Natural killer cell (primary cell): ENCODE data around the gene SRPK2. TPM values are rescaled to one million over a fixed set of nuclear protein-coding genes. Genes with fewer than 3 reads are reported as not detected.
A peak's percentile ranks its signal among the peaks of the same experiment; 100 is the strongest.

ENCODE experiments used
- ATAC-seq, 3 donors: fragments of 150-1000 bp in 2 of 3; fragments of 200-7000 bp in 1 of 3; cut with Tn5 transposase; 1 replicate in 1 of 3; 2 replicates in 2 of 3; pipeline ENCODE4 v1.10.0; 2021; ENCODE audit warnings: mild to moderate bottlenecking in 2 of 3, moderate library complexity in 2 of 3
- DNase-seq, 2 donors: peaks; one replicate each; pipeline versions ENCODE4 v3.0.0 to v3.0.0-alpha.2; 2013 to 2021; ENCODE audit warnings: mixed read lengths in 1 of 2
- H3K27ac ChIP-seq: one replicate; pipeline ENCODE4 v1.5.1; 2013; ENCODE audit warnings: mild to moderate bottlenecking, low read length
- H3K27me3 ChIP-seq: one replicate; pipeline ENCODE4 v1.6.1; 2013; ENCODE audit warnings: low read length; ENCODE audit not compliant: control insufficient read depth, insufficient read depth
- H3K36me3 ChIP-seq: one replicate; pipeline ENCODE4 v1.6.1; 2013; ENCODE audit warnings: low read length; ENCODE audit not compliant: control insufficient read depth, insufficient read depth
- H3K4me1 ChIP-seq: one replicate; pipeline ENCODE4 v1.6.1; 2013; ENCODE audit warnings: low read length; ENCODE audit not compliant: control insufficient read depth, insufficient read depth
- H3K4me3 ChIP-seq: one replicate; pipeline ENCODE4 v1.5.1; 2013; ENCODE audit warnings: low read length
- H3K9me3 ChIP-seq: one replicate; pipeline ENCODE4 v1.6.1; 2013; ENCODE audit warnings: low read length; ENCODE audit not compliant: control insufficient read depth, insufficient read depth
- H3K27ac Mint-ChIP-seq, 2 donors: one replicate each; pipeline ENCODE4 v1.8.0; 2022; ENCODE audit warnings: mild to moderate bottlenecking in 2 of 2, mixed read lengths in 2 of 2, moderate library complexity in 1 of 2
- H3K27me3 Mint-ChIP-seq, 2 donors: one replicate each; pipeline ENCODE4 v1.8.0; 2022; ENCODE audit warnings: low read depth in 2 of 2, mixed read lengths in 2 of 2
- H3K36me3 Mint-ChIP-seq: one replicate; pipeline ENCODE4 v1.8.0; 2022; ENCODE audit warnings: mixed read lengths
- H3K4me1 Mint-ChIP-seq, 2 donors: one replicate each; pipeline ENCODE4 v1.8.0; 2022; ENCODE audit warnings: mixed read lengths in 2 of 2
- H3K4me3 Mint-ChIP-seq: one replicate; pipeline ENCODE4 v1.8.0; 2022; ENCODE audit warnings: mild to moderate bottlenecking, moderate library complexity, mixed read lengths
- H3K9me3 Mint-ChIP-seq, 2 donors: one replicate each; pipeline ENCODE4 v1.8.0; 2022; ENCODE audit warnings: mixed read lengths in 2 of 2
- WGBS: methylation state at CpG from one replicate; pipeline ENCODE4 v1.1.7; 2013; ENCODE audit warnings: missing lambda C conversion rate; ENCODE audit not compliant: insufficient coverage; 5-methylcytosine and 5-hydroxymethylcytosine counted together
- intact Hi-C: fragments of 100-400 bp; cut with micrococcal nuclease; formaldehyde crosslinking; loops from one replicate; pipeline ENCODE4 v1.14.2; 2022
- total RNA-seq, 4 donors: library from RNA; stranded (reverse); fragments of 120-200 nt in 1 of 4; gene quantifications; one replicate each; pipeline versions ENCODE4 v1.2.3 to v1.2.4, GENCODE V29; 2013 to 2022
- TF ChIP-seq, protein P1 (sequence below): fragments of 200-600 bp; IDR thresholded peaks from one replicate; pipeline ENCODE4 v1.8.0; 2022; ENCODE audit warnings: antibody characterized with exemption

The SRPK2 gene
- total RNA-seq, 3 donors from 2014 or later (not counting 1 experiment from before 2014, with no cell fraction given), result 103 to 121 (median 108) TPM

- DNase-seq (no peak), ATAC-seq (no peak)
- intact Hi-C loops, result no loop called here
- WGBS, result 93% methylated on average over 8 of the region's 8 CpGs
- Histone ChIP-seq H3K27ac (no peak overlapping the region), H3K27me3 (no peaks in the 10 kb centered on the region), H3K9me3 (no peaks in the 10 kb centered on the region), H3K4me3 (no peak overlapping the region), H3K36me3 (peaks cover 46% of the 10 kb centered on the region), H3K4me1 (peaks cover 6% of the 10 kb centered on the region)
- Mint-ChIP-seq H3K9me3 (no peaks in the 10 kb centered on the region), H3K4me1 (peaks cover 7 to 24% of the 10 kb centered on the region in 2 donors), H3K4me3 (no peak overlapping the region), H3K27ac (no peak overlapping the region), H3K27me3 (no peaks in the 10 kb centered on the region), H3K36me3 (peaks cover 11% of the 10 kb centered on the region)
- TF ChIP-seq, protein P1, sequence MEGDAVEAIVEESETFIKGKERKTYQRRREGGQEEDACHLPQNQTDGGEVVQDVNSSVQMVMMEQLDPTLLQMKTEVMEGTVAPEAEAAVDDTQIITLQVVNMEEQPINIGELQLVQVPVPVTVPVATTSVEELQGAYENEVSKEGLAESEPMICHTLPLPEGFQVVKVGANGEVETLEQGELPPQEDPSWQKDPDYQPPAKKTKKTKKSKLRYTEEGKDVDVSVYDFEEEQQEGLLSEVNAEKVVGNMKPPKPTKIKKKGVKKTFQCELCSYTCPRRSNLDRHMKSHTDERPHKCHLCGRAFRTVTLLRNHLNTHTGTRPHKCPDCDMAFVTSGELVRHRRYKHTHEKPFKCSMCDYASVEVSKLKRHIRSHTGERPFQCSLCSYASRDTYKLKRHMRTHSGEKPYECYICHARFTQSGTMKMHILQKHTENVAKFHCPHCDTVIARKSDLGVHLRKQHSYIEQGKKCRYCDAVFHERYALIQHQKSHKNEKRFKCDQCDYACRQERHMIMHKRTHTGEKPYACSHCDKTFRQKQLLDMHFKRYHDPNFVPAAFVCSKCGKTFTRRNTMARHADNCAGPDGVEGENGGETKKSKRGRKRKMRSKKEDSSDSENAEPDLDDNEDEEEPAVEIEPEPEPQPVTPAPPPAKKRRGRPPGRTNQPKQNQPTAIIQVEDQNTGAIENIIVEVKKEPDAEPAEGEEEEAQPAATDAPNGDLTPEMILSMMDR, result no peak
Measured at GRCh38 chr7:105122619-105123018, 266.1 kb downstream of the SRPK2 start.

DNA sequence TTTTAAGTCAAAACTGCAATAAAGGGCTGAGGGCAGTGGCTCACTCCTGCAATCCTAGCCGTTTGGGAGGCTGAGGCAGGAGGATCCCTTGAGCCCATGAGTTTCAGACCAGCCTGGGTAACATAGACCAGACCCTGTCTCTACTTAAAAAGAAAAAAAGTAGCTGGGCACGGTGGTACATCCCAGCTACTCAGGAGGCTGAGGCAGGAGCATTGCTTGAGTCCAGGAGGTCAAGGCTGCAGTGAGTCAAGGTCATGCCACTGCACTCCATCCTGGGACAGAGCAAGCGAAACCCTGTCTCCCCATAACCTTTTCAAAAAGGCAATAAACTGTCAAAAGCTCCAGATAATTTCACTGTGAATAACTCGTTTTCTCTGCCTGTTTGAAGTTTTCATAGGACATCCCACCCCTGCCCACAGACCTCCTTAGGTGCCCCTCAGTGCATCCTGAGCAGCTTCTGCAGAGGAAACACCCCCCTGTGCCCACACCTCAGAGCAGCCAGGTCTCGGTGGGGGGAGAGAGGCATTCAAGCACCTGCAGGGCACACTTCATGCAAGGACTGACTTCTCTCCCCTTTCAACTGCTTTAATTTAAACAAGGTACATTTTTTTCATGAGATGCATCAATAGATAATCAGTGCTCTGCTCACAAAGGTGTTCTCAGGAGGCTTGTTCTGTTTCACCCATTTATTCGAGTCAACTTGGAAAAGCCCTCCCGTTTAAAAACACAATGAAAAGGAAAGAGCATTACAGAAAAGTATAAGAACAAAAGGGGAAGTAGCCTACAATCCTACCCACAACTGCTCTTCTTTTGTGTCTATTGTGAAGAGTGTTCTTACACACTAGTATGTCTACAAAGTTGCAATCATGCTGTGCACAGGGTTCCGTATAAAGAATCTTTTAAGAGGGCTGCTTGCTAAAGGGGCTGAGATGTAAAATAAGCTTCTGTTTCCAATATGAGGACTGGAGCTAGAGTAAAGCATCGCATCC lies 269.8 kb downstream of the SRPK2 start:
- 65% methylated on average over 7 of the region's 9 CpGs for WGBS
- TF ChIP-seq, protein P1, result no peak
- Histone ChIP-seq H3K9me3 (no peaks in the 10 kb centered on the region), H3K27ac (no peak overlapping the region), H3K27me3 (no peaks in the 10 kb centered on the region), H3K4me3 (no peak overlapping the region), H3K36me3 (peaks cover 60% of the 10 kb centered on the region), H3K4me1 (peaks cover 6% of the 10 kb centered on the region)
- no peak for ATAC-seq
- Mint-ChIP-seq H3K4me3 (no peak overlapping the region), H3K27ac (peak overlapping the region; percentile 67 to 80), H3K9me3 (no peaks in the 10 kb centered on the region), H3K36me3 (no peaks in the 10 kb centered on the region), H3K27me3 (no peaks in the 10 kb centered on the region), H3K4me1 (peaks cover 7 to 32% of the 10 kb centered on the region in 2 donors)
- no peak for DNase-seq
- intact Hi-C loops, result no loop called here

DNA sequence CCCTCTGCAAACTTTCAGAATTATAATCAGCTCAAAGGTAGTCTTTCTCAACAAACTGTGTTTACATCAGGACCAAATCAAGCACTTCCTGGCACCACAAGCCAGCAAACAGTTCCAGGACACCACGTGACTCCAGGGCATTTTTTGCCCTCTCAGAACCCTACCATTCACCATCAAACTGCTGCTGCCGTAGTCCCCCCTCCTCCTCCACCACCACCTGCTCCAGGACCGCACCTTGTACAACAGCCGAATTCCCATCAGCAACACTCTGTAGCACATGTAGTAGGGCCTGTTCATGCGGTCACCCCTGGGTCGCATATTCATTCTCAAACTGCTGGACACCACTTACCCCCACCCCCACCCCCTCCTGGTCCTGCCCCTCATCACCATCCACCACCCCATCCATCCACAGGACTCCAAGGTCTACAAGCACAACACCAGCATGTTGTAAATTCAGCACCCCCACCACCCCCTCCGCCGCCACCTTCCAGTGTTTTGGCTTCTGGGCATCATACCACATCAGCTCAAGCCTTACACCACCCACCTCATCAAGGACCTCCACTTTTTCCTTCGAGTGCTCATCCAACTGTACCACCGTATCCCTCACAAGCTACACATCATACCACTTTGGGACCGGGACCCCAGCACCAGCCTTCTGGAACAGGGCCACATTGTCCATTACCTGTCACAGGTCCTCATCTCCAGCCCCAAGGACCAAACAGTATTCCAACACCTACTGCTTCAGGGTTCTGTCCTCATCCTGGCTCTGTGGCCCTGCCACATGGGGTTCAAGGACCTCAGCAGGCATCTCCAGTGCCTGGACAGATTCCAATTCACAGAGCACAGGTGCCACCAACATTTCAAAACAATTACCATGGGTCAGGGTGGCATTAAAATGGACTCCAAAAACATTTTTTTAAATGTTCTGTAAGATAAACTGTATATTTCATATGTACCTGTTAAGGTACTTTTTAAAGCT lies 276.0 kb downstream of the SRPK2 start:
- intact Hi-C loops, result no loop called here
- TF ChIP-seq, protein P1, result no peak
- H3K27ac Mint-ChIP-seq, result peak overlapping the region; percentile 69 to 71
- H3K27me3 Mint-ChIP-seq, result no peaks in the 10 kb centered on the region
- H3K4me1 ChIP-seq, result no peaks in the 10 kb centered on the region
- no peaks in the 10 kb centered on the region for H3K27me3 ChIP-seq
- ATAC-seq (no peak), DNase-seq (no peak)
- no peaks in the 10 kb centered on the region for H3K9me3 ChIP-seq
- peaks cover 32% of the 10 kb centered on the region for H3K36me3 Mint-ChIP-seq
- H3K9me3 Mint-ChIP-seq, result no peaks in the 10 kb centered on the region
- no peak overlapping the region for H3K4me3 Mint-ChIP-seq
- H3K36me3 ChIP-seq, result peaks cover 85% of the 10 kb centered on the region
- peaks cover 14 to 18% of the 10 kb centered on the region in 2 donors for H3K4me1 Mint-ChIP-seq
- H3K27ac ChIP-seq, result no peak overlapping the region
- no peak overlapping the region for H3K4me3 ChIP-seq
- WGBS, result 94% methylated on average over 11 of the region's 11 CpGs
